Epithelial cell of proximal tubule (primary cell): ENCODE data around the gene SLC7A5. TPM values are rescaled to one million over a fixed set of nuclear protein-coding genes. Genes with fewer than 3 reads are reported as not detected.
"Not testable (repeated sequence)": the region's sequence is repeated elsewhere in the genome, so short reads cannot be mapped to it uniquely, and the experiment has no call there.

Experiments
- DNase-seq: peaks from one replicate; pipeline ENCODE4 v3.0.0-alpha.2; 2011; ENCODE audit warnings: low read depth
- H3K4me3 ChIP-seq: 2 replicates; pipeline ENCODE4 v1.5.1; 2011; ENCODE audit warnings: low read depth, mild to moderate bottlenecking, low read length
- CTCF ChIP-seq: conservative IDR thresholded peaks from 2 replicates; pipeline ENCODE4 v1.5.1; 2012; ENCODE audit warnings: low read depth, mild to moderate bottlenecking, low read length
- total RNA-seq: library from RNA; depleted of rRNA; stranded (reverse); fragments of >200 nt; gene quantifications from 2 replicates; pipeline ENCODE4 v1.2.3, GENCODE V29; 2015

SLC7A5 gene
- total RNA-seq, 1 donor from 2014 or later = 55.1 TPM

- no peak overlapping the region for H3K4me3 ChIP-seq
- DNase-seq = no peak
- no peak for TF ChIP-seq CTCF
Observed at GRCh38 chr16:87819983-87820382, 49.3 kb downstream of the SLC7A5 start.

- TF ChIP-seq CTCF = no peak
- H3K4me3 ChIP-seq = no peak overlapping the region
- DNase-seq = no peak
Observed at GRCh38 chr16:87819282-87819681, 50.0 kb downstream of the SLC7A5 start.

GRCh38 chr16:87818533-87819161, 50.7 kb downstream of the SLC7A5 start:
- TF ChIP-seq CTCF = no peak
- H3K4me3 ChIP-seq = no peak overlapping the region
- no peak for DNase-seq

DNA sequence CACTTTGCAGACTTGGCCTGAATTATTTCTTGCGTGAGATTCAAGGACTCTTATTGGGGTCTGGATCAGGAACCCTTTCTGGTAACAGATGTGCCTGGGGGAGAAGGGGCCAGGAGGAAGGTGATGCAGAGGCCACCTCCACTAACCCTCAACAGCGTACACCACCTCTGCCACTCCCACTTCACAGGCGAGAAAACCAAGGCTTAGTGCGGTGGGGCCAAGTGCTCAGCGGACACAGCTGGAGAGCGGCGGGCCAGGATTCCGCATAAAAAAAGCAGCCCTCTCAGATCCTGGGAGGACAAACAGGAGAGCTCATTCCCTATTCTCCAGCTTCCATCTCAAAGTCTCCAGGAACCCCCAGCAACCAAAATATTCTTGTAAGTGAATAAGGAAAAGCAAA, 51.4 kb downstream of the SLC7A5 start:
- H3K4me3 ChIP-seq = no peak overlapping the region
- TF ChIP-seq CTCF = no peak
- DNase-seq = no peak

DNA sequence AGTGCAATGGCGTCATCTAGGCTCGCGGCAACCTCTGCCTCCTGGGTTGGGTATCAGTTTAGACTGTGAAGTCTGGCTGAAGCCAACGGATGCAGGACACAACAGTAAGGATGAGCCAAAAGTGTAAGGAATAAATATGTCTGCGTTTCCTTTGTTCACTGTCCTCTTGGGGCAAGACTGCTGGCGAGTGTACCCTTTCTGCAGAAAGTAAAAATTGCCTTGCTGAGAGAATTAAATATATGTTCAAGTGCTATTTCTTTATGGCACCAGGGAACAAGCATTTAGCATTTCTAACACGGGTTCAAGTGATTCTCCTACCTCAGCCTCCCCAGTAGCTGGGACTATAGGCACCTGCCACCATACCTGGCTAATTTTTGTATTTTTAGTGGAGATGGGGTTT, 51.9 kb downstream of the SLC7A5 start:
- not testable (repeated sequence) for DNase-seq, H3K4me3 ChIP-seq

DNA sequence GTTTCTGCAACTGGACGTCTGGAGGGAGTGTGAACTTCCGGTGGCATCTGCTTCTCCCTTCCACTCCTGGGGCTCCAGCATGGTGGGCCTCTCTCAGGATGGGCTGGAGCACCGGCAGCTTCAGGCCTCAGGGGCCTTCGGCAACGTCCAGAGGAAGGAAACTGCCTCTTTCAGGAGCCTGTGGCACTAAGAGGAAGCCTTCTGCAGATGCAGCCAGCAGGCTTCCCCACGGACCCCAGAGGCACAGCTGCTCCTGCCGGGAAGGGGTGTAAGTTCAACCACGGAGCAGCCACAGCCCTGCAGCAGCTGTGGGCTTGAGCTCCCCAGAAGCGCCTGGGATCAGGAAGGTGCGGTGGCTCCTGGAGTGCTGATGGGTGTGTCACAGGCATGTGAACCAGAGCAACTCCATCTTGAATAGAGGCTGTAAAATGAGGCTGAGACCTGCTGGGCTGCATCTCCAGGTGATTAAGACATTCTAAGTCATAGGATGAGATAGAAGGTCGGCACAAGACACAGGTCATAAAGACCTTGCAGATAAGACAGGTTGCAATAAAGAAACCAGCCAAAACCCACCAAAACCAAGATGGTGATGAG, 52.7 kb downstream of the SLC7A5 start:
- H3K4me3 ChIP-seq = no peak overlapping the region
- TF ChIP-seq CTCF = no peak
- no peak for DNase-seq

GRCh38 chr16:87815567-87815966, 53.7 kb downstream of the SLC7A5 start:
- H3K4me3 ChIP-seq = no peak overlapping the region
- DNase-seq = no peak
- no peak for TF ChIP-seq CTCF
